Activated T-cell treated with anti-CD3 and anti-CD28 coated beads for 48 hours (primary cell): ENCODE data around the gene OLR1.
"Not testable (repeated sequence)": the region's sequence is repeated elsewhere in the genome, so short reads cannot be mapped to it uniquely, and the experiment has no call there.

Experiments used
- DNase-seq: peaks from one replicate; pipeline ENCODE4 v3.0.0-alpha.2; 2020; ENCODE audit warnings: low read depth

The OLR1 gene

DNA sequence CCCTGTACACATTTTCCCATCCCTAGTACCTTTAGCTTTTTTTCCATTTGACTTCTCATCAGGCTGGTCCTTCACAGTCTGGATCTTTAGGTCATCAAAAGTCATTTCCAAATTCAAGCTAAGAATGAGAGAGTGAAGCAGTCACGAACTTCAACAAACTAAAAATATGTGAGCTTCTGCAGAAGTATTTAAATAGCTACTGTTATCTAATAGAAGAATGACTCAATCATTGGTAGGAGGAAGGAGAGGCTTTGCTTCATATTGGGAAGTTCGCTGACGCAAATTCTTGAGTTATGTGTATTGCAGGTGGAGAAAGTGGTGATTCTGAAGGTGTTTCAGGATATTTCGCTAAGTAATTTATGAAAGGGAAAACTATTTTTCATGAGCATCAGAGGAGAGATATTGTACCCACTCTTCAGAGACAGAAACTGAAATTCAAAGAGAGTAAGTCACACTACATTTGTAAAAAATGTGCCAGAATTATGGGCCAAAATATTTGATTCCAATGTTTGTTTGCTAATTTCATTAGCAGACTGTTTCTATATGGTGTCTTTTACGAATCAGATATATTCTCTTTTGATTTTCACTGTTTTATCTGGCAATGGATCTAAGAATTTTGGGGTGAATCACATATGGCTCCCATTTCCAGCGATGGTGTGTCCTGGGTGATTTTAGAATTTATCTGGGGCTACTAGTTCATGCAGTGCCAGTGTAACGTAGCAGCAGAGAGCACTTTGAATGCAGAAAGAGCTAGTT is at the start of gene OLR1:
TSS of gene OLR1 (minus strand) at position 160 of the 756 bp plus-strand sequence. CDS start at position 105, 55 bp downstream.
- no peak for DNase-seq

DNA sequence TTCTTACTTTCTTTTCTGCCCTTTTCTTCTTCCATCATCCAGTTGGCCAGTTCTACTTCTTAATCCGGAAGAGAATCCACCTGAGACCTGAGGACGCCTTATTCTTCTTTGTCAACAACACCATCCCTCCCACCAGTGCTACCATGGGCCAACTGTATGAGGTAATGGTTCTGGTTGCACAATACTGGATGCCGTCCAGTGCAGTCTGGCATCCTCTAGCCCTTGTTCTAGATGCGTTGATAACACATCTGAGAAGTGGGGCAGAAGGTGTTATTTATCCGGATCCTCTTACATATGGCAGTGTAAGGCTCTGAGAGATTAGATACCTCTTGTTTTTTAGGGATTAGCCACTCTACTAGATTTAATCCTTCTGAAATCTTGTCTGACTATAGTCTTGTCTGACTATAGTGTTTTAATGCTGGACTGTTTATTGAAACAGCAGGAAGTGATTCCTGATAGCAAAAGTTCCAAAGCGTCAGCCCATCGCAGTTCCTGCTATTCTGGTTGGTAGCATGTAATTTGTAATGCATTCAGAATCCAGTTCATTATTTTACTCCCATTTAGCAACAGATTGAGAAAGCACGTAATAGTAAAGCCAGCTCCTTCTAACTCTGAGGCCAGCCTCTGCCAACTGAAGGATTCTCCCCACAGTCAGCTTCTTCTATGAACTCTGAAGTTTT is 48.6 kb upstream of the OLR1 start:
- no peak for DNase-seq

GRCh38 chr12:10218021-10218420 is 46.1 kb upstream of the OLR1 start:
- no peak for DNase-seq

DNA sequence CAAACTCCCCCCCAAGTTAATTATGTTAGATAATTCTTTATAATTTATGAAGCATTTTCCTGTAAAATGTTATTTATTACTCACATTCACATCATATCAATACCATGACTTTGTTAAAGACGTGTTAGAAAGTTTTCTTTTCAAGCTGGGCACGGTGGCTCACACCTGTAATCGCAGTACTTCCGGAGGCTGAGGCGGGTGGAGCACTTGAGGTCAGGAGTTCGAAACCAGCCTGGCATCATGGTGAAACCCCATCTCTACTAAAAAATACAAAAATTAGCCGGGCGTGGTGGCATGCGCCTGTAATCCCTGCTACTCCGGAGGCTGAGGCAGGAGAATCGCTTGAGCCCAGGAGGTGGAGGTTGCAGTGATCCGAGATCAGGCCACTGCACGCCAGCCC is 44.0 kb upstream of the OLR1 start:
- not testable (repeated sequence) for DNase-seq

GRCh38 chr12:10215436-10215835 is 43.5 kb upstream of the OLR1 start:
- DNase-seq: no peak

- DNase-seq: no peak
Measured at GRCh38 chr12:10214895-10215267, 42.9 kb upstream of the OLR1 start.

GRCh38 chr12:10214136-10214894 is 42.4 kb upstream of the OLR1 start:
- no peak for DNase-seq

- peak; percentile 73 for DNase-seq
Measured at GRCh38 chr12:10213168-10214135, 41.5 kb upstream of the OLR1 start.

DNA sequence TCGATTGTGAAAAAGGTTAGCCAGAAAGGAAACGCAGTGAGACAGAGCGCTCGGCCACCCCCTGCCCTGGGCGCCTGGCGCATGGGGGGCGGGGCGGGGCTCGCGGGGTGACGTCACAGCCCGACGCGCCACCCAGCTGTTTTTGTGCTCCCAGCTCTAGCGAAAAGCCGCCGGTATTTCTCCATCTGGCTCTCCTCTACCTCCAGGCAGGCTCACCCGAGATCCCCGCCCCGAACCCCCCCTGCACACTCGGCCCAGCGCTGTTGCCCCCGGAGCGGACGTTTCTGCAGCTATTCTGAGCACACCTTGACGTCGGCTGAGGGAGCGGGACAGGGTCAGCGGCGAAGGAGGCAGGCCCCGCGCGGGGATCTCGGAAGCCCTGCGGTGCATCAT is 40.8 kb upstream of the OLR1 start, which contains the start of gene GABARAPL1:
TSS of gene GABARAPL1 (plus strand) at position 139 of the 393 bp plus-strand sequence. CDS start at position 392, 253 bp downstream.
- DNase-seq: peak; percentile 73

- peak; percentile 83 for DNase-seq
Measured at GRCh38 chr12:10211940-10212738, 40.2 kb upstream of the OLR1 start.

DNA sequence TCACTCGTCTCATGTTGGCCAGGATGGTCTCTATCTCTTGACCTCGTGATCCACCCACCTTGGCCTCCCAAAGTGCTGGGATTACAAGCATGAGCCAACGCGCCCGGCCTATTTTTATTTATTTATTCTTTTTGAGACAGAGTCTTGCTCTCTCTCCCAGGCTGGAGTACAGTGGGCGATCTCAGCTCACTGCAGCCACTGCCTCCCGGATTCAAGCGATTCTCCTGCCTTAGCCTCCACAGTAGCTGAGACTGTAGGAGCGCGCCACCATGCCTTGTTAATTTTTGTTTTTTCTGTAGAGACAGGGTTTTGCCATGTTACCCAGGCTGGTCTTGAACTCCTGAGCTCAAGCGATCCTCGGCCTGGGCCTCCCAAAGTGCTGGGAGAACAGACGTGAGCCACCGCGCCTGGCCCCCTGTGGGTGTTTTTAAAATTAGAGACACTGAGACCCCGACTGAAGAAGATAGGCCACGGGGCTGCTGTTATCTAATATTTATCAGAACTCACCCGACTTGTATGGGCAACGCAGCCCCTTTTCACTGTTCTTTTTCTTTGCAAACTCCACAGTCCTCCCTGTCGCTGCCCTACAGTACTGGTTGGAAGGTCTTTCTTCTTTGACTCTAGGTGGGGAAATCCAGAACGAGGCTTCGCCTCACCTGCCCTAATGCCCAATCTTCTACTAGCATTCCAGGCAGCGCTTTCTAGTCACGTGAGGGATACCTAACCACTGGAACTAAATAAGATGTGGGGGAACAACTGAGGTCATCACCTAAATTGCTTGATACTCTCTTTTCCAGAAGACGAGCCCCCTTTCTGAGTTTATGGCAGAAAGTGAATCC is 39.4 kb upstream of the OLR1 start:
- DNase-seq: no peak

- DNase-seq: no peak
Measured at GRCh38 chr12:10210225-10210624, 38.3 kb upstream of the OLR1 start.

DNA sequence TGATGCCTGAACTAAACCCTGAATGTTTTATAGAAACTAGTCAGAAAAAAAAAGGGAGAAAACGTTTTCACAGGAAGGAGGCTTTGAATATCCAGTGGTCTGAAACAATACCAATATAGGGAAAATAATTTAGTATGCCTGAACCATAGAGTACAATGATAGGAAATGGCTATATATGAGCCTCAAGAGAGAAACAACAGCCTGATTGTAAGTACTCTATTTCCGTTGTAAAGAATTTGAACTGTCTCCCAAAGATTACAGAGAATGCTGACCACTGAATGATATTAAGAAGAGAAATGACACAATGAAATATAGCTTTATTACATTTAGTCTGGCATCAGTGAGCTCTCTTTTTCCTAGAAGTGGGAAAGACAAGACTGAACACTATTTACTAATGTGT is 35.2 kb upstream of the OLR1 start:
- DNase-seq: no peak

DNA sequence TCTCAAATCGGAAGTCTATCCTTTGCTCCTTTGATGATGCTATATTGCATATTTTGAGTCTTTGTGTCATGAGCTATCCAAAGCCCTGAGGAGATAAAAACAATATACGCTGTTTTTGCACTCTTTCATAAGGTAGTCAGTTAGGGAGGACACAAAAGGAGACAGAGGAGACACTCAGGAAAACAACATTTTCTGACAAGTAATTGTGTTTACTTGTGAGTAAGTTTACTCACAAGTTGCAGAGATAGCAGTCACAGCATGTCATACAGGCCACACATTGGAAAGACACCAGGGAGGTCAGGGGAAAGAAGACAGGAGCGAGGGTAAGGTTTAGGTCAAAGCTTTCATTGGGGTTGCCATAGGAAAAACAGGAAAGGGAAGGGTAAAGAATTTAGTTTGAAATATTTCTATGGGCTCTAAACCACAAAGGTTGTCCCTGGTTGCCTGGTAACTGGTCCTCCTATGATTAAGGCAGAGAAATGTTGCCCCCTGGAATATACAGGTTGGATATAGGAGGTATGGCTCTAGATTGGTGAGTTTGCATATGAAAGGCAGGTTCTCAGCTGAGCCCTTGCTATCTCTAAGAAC is 33.4 kb upstream of the OLR1 start:
- no peak for DNase-seq

GRCh38 chr12:10204495-10204894 is 32.6 kb upstream of the OLR1 start:
- DNase-seq: not testable (repeated sequence)

DNA sequence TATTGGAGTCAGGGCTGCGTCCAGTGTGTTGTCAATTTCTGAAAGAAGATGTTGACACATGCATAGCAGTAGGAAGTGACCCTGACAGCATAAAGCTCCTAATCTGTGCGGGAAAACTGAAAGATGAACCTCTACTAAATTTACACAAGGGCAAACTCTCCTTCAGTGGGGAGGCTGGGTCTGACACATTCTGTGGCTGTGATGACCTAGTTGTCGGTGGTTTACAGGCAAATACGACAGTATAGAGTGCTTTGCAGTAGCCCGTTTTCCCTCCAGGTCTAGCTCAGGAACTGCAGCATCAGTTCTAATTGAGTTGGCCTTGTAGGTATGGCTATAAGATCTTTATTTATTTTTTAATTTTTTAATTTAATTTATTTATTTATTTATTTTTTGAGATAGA is 25.9 kb upstream of the OLR1 start:
- DNase-seq: no peak

DNA sequence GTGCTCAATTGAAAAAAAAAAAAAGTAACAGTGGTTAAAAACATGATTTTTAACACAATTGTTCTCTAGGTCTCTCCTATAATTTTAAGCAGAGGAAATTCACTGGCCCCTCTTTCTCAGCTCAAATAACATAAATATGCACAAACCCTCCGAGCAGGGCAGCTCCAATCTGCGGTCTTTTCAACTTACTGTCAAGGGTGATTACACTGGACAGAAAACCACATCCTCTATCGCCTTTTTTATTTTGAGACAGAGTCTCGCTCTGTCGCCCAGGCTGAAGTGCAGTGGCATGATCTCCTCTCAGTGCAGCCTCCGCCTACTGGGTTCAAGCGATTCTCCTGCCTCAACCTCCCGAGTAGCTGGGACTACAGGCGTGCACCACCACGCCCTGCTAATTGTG is 24.3 kb upstream of the OLR1 start:
- DNase-seq: no peak

GRCh38 chr12:10194160-10194670 is 22.3 kb upstream of the OLR1 start:
- no peak for DNase-seq

GRCh38 chr12:10191865-10192264 is 19.9 kb upstream of the OLR1 start:
- DNase-seq: no peak
